Panc1 (cell line): ENCODE data around the gene KRIT1. TPM values are rescaled to one million over a fixed set of nuclear protein-coding genes. Genes with fewer than 3 reads are reported as not detected.
A peak's percentile ranks its signal among the peaks of the same experiment; 100 is the strongest.

Source experiments
- ATAC-seq: fragments of 200-7000 bp; cut with Tn5 transposase; 2 replicates; pipeline ENCODE4 v1.9.1; 2020; ENCODE audit warnings: mild to moderate bottlenecking, moderate library complexity
- BruUV-seq: library from RNA; stranded (reverse); fragments of 400-500 nt; replicated peaks from 2 replicates; lab custom pipeline; 2021; lab: Mats Ljungman, UMichigan
- CTCF ChIA-PET: fragments of 300-600 bp; sonication (Branson Sonifier 250); formaldehyde crosslinking; loops from one replicate; lab custom pipeline; 2022; ENCODE audit warnings: antibody characterized with exemption; lab: Charles Lee
- POLR2A ChIA-PET: fragments of 300-600 bp; sonication (Branson Sonifier 250); formaldehyde crosslinking; loops from one replicate; lab custom pipeline; 2022; ENCODE audit warnings: antibody characterized with exemption; lab: Charles Lee
- DNase-seq: peaks from one replicate; pipeline ENCODE4 v3.0.0-alpha.2; 2010; ENCODE audit warnings: low read depth, low spot score
- H3K27ac ChIP-seq: 2 replicates; pipeline ENCODE4 v1.5.1; 2011; ENCODE audit warnings: mild to moderate bottlenecking, low read length, inconsistent platforms
- H3K27me3 ChIP-seq: fragments of 200-500 bp; sonication (Bioruptor generic); 2 replicates; pipeline ENCODE4 v1.6.0; 2014; ENCODE audit warnings: low read length, inconsistent platforms; ENCODE audit not compliant: control insufficient read depth, insufficient read depth
- H3K36me3 ChIP-seq: fragments of 200-500 bp; sonication (Bioruptor generic); 2 replicates; pipeline ENCODE4 v1.5.1; 2014; ENCODE audit warnings: inconsistent platforms, mild to moderate bottlenecking, low read length, moderate library complexity; ENCODE audit not compliant: control insufficient read depth, insufficient read depth
- H3K4me1 ChIP-seq: 2 replicates; pipeline ENCODE4 v1.5.1; 2011; ENCODE audit warnings: inconsistent platforms, mild to moderate bottlenecking, low read length, moderate library complexity; ENCODE audit not compliant: control insufficient read depth, insufficient read depth
- H3K4me3 ChIP-seq, 2 experiments: 2 replicates each; pipeline ENCODE4 v1.5.1; 2011 to 2012; ENCODE audit warnings: low read depth in 2 of 2, low read length in 2 of 2, mild to moderate bottlenecking in 2 of 2, inconsistent platforms in 1 of 2, moderate library complexity in 1 of 2
- H3K9me3 ChIP-seq: fragments of 200-500 bp; sonication (Bioruptor generic); 2 replicates; pipeline ENCODE4 v1.5.1; 2014; ENCODE audit warnings: low read depth, mild to moderate bottlenecking, inconsistent platforms, low read length, moderate library complexity; ENCODE audit not compliant: control insufficient read depth, insufficient read depth
- POLR2AphosphoS5 ChIP-seq: IDR thresholded peaks from 2 replicates; pipeline ENCODE4 v1.6.1; 2012; ENCODE audit warnings: mild to moderate bottlenecking, low read depth, low read length, moderate library complexity
- SIN3A ChIP-seq: IDR thresholded peaks from 2 replicates; pipeline ENCODE4 v1.6.1; 2012; ENCODE audit warnings: low read depth, mild to moderate bottlenecking, low read length, moderate library complexity, borderline replicate concordance; ENCODE audit not compliant: insufficient read depth
- TCF7L2 ChIP-seq: IDR thresholded peaks from 2 replicates; pipeline ENCODE4 v1.6.1; 2011; ENCODE audit warnings: mild to moderate bottlenecking, low read depth, low read length, inconsistent platforms
- in situ Hi-C: cut with HindIII; loops from 2 replicates; pipeline ENCODE4 v1.10.0; 2016; ENCODE audit warnings: low sequenced_read_pairs, low pct_unique_long_range_greater_than_20kb
- intact Hi-C: fragments of 100-400 bp; cut with micrococcal nuclease; formaldehyde crosslinking; loops from one replicate; pipeline ENCODE4 v1.10.0; 2022; ENCODE audit not compliant: unreplicated experiment
- total RNA-seq: library from RNA; stranded (reverse); gene quantifications from one replicate; pipeline ENCODE4 v1.2.1, GENCODE V29; 2021; ENCODE audit not compliant: unreplicated experiment
- TF ChIP-seq, protein P1 (sequence below): fragments of 450-650 bp; IDR thresholded peaks from 2 replicates; pipeline ENCODE4 v1.5.1; 2017; ENCODE audit warnings: mild to moderate bottlenecking
- TF ChIP-seq, protein P2 (sequence below), 2 experiments: IDR thresholded peaks; 2 replicates each; pipeline ENCODE4 v1.6.1; 2011 to 2012; ENCODE audit warnings: low read depth in 2 of 2, control low read depth in 1 of 2, low read length in 1 of 2, mild to moderate bottlenecking in 1 of 2, moderate library complexity in 1 of 2; ENCODE audit not compliant: insufficient read depth in 1 of 2

Gene KRIT1
- total RNA-seq, 1 experiment from 2014 or later, result 50.1 TPM

DNA sequence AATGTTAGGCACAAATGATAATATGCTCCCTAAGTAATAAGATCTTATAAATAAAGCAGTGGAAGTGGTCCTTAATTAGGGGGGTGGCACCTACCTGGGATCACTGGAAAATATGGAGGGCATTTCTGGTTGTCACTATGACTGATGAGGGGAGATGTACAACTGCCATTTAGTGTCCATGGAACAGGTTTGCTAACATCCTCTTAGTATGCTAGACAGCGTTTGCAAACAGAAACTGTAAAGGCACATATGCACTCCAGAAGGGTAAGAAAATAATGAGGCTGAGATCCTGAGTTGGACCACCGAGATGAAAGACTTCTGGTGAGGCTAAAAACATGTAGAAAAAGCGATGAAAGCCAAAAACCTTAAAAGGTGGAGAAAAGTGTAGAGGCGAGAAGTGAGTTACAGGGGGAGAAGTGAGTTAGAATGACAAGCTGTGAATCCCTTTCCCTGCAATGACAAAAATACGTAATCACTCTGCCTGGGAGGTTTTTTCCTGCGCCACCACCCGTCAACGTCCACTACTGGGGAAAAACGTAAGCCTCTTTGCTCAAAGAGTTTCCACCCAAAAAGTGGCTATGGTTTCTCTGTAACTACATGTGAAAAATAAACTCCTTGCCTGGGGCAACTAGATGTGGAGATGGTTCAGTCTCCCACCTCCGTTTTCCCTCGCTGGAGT is 767 bp downstream of the KRIT1 start:
- Histone ChIP-seq H3K27ac (peak overlapping the region; percentile 94), H3K27me3 (no peaks in the 10 kb centered on the region), H3K36me3 (peaks cover 21% of the 10 kb centered on the region), H3K4me3 (peak overlapping the region; percentile 94), H3K9me3 (no peaks in the 10 kb centered on the region), H3K4me1 (peaks cover 17% of the 10 kb centered on the region)
- intact Hi-C loops (no loop called here), in situ Hi-C loops (no loop called here)
- BruUV-seq, result TSS peak; percentile 65
- ChIA-PET CTCF (interaction anchor here (1.1 kb wide), 1 partner anchor 203 kb away, joined by 3 read pairs; the partner anchor contains the start of gene GATAD1), POLR2A (interaction anchor here (1.1 kb wide), 1 partner anchor 16 kb away, joined by 3 read pairs; no protein-coding TSS in a partner anchor)
- TF ChIP-seq TCF7L2 (no peak), SIN3A (no peak), POLR2AphosphoS5 (no peak)
- TF ChIP-seq, protein P1, sequence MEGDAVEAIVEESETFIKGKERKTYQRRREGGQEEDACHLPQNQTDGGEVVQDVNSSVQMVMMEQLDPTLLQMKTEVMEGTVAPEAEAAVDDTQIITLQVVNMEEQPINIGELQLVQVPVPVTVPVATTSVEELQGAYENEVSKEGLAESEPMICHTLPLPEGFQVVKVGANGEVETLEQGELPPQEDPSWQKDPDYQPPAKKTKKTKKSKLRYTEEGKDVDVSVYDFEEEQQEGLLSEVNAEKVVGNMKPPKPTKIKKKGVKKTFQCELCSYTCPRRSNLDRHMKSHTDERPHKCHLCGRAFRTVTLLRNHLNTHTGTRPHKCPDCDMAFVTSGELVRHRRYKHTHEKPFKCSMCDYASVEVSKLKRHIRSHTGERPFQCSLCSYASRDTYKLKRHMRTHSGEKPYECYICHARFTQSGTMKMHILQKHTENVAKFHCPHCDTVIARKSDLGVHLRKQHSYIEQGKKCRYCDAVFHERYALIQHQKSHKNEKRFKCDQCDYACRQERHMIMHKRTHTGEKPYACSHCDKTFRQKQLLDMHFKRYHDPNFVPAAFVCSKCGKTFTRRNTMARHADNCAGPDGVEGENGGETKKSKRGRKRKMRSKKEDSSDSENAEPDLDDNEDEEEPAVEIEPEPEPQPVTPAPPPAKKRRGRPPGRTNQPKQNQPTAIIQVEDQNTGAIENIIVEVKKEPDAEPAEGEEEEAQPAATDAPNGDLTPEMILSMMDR, result no peak
- TF ChIP-seq, protein P2, sequence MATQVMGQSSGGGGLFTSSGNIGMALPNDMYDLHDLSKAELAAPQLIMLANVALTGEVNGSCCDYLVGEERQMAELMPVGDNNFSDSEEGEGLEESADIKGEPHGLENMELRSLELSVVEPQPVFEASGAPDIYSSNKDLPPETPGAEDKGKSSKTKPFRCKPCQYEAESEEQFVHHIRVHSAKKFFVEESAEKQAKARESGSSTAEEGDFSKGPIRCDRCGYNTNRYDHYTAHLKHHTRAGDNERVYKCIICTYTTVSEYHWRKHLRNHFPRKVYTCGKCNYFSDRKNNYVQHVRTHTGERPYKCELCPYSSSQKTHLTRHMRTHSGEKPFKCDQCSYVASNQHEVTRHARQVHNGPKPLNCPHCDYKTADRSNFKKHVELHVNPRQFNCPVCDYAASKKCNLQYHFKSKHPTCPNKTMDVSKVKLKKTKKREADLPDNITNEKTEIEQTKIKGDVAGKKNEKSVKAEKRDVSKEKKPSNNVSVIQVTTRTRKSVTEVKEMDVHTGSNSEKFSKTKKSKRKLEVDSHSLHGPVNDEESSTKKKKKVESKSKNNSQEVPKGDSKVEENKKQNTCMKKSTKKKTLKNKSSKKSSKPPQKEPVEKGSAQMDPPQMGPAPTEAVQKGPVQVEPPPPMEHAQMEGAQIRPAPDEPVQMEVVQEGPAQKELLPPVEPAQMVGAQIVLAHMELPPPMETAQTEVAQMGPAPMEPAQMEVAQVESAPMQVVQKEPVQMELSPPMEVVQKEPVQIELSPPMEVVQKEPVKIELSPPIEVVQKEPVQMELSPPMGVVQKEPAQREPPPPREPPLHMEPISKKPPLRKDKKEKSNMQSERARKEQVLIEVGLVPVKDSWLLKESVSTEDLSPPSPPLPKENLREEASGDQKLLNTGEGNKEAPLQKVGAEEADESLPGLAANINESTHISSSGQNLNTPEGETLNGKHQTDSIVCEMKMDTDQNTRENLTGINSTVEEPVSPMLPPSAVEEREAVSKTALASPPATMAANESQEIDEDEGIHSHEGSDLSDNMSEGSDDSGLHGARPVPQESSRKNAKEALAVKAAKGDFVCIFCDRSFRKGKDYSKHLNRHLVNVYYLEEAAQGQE (IDR thresholded peaks at IDR 0.05; ENCODE audit: insufficient read depth in 1 of 2, low read depth in 2 of 2, low read length in 1 of 2), result no peak
- DNase-seq, result no peak
- peak; percentile 2; the same call in 1 of the 2 replicates for ATAC-seq

DNA sequence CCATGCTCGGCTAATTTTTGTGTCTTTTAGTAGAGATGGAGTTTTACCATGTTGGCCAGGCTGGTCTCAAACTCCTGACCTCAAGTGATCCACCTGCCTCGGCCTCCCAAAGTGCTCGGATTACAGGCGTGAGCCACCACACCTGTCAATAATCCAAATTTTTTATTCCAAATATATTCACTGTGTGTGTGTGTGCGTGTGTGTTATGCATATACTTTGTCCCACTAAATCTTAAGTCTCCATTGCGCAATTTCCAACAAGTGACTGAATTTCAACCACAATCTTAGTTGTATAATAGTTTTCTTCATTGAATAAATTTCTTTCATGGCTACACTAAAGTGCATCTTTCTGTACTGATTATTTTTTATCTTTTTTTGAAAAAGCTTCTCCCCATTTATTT is 2.7 kb downstream of the KRIT1 start:
- TF ChIP-seq POLR2AphosphoS5 (no peak), TCF7L2 (no peak), SIN3A (no peak)
- TF ChIP-seq, protein P1, result no peak
- TF ChIP-seq, protein P2 (IDR thresholded peaks at IDR 0.05; ENCODE audit: insufficient read depth in 1 of 2, low read depth in 2 of 2, low read length in 1 of 2), result no peak
- ChIA-PET CTCF (no interaction called here), POLR2A (no interaction called here)
- DNase-seq (no peak), ATAC-seq (no peak)
- Histone ChIP-seq H3K4me1 (peaks cover 12% of the 10 kb centered on the region), H3K27me3 (no peaks in the 10 kb centered on the region), H3K36me3 (peaks cover 34% of the 10 kb centered on the region), H3K27ac (no peak overlapping the region), H3K9me3 (no peaks in the 10 kb centered on the region), H3K4me3 (no peak overlapping the region)
- in situ Hi-C loops (no loop called here), intact Hi-C loops (no loop called here)
- no TSS peak for BruUV-seq
